ENCODE data around the gene C1QTNF6. TPM values are rescaled to one million over a fixed set of nuclear protein-coding genes. Genes with fewer than 3 reads are reported as not detected.

Gene C1QTNF6
- total RNA-seq, 1 experiment from 2014 or later: 15.2 TPM

DNA sequence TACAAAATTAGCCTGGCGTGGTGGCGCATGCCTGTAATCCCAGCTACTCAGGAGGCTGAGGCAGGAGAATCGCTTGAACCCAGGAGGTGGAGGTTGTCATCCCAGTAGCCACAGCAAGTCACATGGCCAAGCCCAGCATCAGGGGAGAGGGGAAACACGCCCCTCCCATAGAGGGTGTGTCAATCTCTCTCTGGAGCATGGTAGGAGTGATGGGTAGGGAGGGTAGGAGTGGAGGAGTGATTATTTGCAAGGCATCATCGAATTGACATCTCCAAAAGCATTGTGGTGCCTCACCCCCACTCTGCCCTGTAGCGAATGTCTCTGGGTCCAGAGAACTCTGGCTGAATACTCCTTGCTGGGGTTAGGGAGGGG lies 30.3 kb upstream of the C1QTNF6 start:
- H3K36me3 ChIP-seq (ENCODE audit: control insufficient read depth in 1 of 2, insufficient read depth in 2 of 2, low read length in 2 of 2): no peaks in the 10 kb centered on the region
- ChIA-PET POLR2A (no interaction called here), RAD21 (ENCODE audit: low non-redundant PET in 1 of 2, low total read pairs in 2 of 2, uncharacterized antibody in 2 of 2, unreplicated experiment in 2 of 2) (no interaction called here), CTCF (interaction anchor here (1.3 kb wide), 1 partner anchor 19 kb away, joined by 3 read pairs; no protein-coding TSS in a partner anchor)
- no peak overlapping the region for H3K9ac ChIP-seq (ENCODE audit: low read length)
- H3K27ac ChIP-seq (ENCODE audit: low read depth, low read length): no peak overlapping the region
- H3K4me1 ChIP-seq (ENCODE audit: control insufficient read depth in 1 of 2, insufficient read depth in 2 of 2, low read length in 2 of 2): peaks cover 0 to 5% of the 10 kb centered on the region in 2 experiments; a peak in 2 of 4 replicates
- no peaks in the 10 kb centered on the region for H3K79me2 ChIP-seq (ENCODE audit: insufficient read depth, low read length)
- intact Hi-C loops (cut with micrococcal nuclease): no loop called here
- no peaks in the 10 kb centered on the region for H3K9me2 ChIP-seq (ENCODE audit: insufficient read depth)
- no TSS peak for BruUV-seq (replicated peaks)
- no peak overlapping the region for H3K4me3 ChIP-seq (replicated peaks in 1 of 2; ENCODE audit: low read depth in 1 of 2, low read length in 2 of 2)
- H3K27me3 ChIP-seq (ENCODE audit: insufficient read depth, low read length): no peaks in the 10 kb centered on the region
- TF ChIP-seq SP1 (IDR thresholded peaks at IDR 0.05; ENCODE audit: low read depth): no peak
- no peak for TF ChIP-seq JUND (IDR thresholded peaks at IDR 0.05)
- no peak for TF ChIP-seq SIN3A (IDR thresholded peaks at IDR 0.05; ENCODE audit: low read depth)
- no peak for TF ChIP-seq TCF7L2 (IDR thresholded peaks at IDR 0.05; ENCODE audit: borderline replicate concordance, extremely low read depth, insufficient read depth, insufficient read length)
- TF ChIP-seq EZH2phosphoT487 (IDR thresholded peaks at IDR 0.05; ENCODE audit: borderline replicate concordance): no peak
- TF ChIP-seq, protein P1, sequence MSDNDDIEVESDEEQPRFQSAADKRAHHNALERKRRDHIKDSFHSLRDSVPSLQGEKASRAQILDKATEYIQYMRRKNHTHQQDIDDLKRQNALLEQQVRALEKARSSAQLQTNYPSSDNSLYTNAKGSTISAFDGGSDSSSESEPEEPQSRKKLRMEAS (IDR thresholded peaks at IDR 0.05): no peak
- no peak for TF ChIP-seq RAD21 (IDR thresholded peaks at IDR 0.05; ENCODE audit: low read depth)
- no peak for TF ChIP-seq ZFX (IDR thresholded peaks at IDR 0.05)
- TF ChIP-seq CBX3 (IDR thresholded peaks at IDR 0.05; ENCODE audit: low read depth): no peak
- no peak for TF ChIP-seq ZNF274 (IDR thresholded peaks at IDR 0.05; ENCODE audit: low read depth, low read length)
- TF ChIP-seq YY1 (IDR thresholded peaks at IDR 0.05; ENCODE audit: extremely low read depth, insufficient replicate concordance, low read depth, low read length): no peak
- TF ChIP-seq, protein P2, sequence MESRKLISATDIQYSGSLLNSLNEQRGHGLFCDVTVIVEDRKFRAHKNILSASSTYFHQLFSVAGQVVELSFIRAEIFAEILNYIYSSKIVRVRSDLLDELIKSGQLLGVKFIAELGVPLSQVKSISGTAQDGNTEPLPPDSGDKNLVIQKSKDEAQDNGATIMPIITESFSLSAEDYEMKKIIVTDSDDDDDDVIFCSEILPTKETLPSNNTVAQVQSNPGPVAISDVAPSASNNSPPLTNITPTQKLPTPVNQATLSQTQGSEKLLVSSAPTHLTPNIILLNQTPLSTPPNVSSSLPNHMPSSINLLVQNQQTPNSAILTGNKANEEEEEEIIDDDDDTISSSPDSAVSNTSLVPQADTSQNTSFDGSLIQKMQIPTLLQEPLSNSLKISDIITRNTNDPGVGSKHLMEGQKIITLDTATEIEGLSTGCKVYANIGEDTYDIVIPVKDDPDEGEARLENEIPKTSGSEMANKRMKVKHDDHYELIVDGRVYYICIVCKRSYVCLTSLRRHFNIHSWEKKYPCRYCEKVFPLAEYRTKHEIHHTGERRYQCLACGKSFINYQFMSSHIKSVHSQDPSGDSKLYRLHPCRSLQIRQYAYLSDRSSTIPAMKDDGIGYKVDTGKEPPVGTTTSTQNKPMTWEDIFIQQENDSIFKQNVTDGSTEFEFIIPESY (IDR thresholded peaks at IDR 0.05; ENCODE audit: extremely low read depth, insufficient replicate concordance, low read length): no peak
- TF ChIP-seq, protein P3, sequence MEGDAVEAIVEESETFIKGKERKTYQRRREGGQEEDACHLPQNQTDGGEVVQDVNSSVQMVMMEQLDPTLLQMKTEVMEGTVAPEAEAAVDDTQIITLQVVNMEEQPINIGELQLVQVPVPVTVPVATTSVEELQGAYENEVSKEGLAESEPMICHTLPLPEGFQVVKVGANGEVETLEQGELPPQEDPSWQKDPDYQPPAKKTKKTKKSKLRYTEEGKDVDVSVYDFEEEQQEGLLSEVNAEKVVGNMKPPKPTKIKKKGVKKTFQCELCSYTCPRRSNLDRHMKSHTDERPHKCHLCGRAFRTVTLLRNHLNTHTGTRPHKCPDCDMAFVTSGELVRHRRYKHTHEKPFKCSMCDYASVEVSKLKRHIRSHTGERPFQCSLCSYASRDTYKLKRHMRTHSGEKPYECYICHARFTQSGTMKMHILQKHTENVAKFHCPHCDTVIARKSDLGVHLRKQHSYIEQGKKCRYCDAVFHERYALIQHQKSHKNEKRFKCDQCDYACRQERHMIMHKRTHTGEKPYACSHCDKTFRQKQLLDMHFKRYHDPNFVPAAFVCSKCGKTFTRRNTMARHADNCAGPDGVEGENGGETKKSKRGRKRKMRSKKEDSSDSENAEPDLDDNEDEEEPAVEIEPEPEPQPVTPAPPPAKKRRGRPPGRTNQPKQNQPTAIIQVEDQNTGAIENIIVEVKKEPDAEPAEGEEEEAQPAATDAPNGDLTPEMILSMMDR (IDR thresholded peaks at IDR 0.05 in 2 of 3, conservative IDR thresholded peaks at IDR 0.05 in 1 of 3; ENCODE audit: borderline replicate concordance in 1 of 3, insufficient read depth in 1 of 3, low read depth in 2 of 3, low read length in 2 of 3): no peak
- TF ChIP-seq, protein P4, sequence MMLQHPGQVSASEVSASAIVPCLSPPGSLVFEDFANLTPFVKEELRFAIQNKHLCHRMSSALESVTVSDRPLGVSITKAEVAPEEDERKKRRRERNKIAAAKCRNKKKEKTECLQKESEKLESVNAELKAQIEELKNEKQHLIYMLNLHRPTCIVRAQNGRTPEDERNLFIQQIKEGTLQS (IDR thresholded peaks at IDR 0.05): no peak
- no peak for TF ChIP-seq EGR1 (IDR thresholded peaks at IDR 0.05; ENCODE audit: low read depth)
- TF ChIP-seq POLR2A (IDR thresholded peaks at IDR 0.05; ENCODE audit: borderline replicate concordance, extremely low read depth, insufficient read depth, insufficient read length): no peak
- no peak for TF ChIP-seq EZH2 (IDR thresholded peaks at IDR 0.05)
- TF ChIP-seq, protein P5, sequence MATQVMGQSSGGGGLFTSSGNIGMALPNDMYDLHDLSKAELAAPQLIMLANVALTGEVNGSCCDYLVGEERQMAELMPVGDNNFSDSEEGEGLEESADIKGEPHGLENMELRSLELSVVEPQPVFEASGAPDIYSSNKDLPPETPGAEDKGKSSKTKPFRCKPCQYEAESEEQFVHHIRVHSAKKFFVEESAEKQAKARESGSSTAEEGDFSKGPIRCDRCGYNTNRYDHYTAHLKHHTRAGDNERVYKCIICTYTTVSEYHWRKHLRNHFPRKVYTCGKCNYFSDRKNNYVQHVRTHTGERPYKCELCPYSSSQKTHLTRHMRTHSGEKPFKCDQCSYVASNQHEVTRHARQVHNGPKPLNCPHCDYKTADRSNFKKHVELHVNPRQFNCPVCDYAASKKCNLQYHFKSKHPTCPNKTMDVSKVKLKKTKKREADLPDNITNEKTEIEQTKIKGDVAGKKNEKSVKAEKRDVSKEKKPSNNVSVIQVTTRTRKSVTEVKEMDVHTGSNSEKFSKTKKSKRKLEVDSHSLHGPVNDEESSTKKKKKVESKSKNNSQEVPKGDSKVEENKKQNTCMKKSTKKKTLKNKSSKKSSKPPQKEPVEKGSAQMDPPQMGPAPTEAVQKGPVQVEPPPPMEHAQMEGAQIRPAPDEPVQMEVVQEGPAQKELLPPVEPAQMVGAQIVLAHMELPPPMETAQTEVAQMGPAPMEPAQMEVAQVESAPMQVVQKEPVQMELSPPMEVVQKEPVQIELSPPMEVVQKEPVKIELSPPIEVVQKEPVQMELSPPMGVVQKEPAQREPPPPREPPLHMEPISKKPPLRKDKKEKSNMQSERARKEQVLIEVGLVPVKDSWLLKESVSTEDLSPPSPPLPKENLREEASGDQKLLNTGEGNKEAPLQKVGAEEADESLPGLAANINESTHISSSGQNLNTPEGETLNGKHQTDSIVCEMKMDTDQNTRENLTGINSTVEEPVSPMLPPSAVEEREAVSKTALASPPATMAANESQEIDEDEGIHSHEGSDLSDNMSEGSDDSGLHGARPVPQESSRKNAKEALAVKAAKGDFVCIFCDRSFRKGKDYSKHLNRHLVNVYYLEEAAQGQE (IDR thresholded peaks at IDR 0.05; ENCODE audit: low read depth): no peak
- H3K9me3 ChIP-seq (ENCODE audit: control insufficient read depth in 1 of 2, insufficient read depth in 1 of 2, low read depth in 1 of 2, low read length in 2 of 2): peaks cover 0 to 6% of the 10 kb centered on the region in 2 experiments; a peak in 1 of 4 replicates
- H2AFZ ChIP-seq (ENCODE audit: low read depth, low read length, poor library complexity, severe bottlenecking): no peak overlapping the region
- no peak overlapping the region for H3K4me2 ChIP-seq (ENCODE audit: low read length)
- no peak for DNase-seq (ENCODE audit: low read depth, low spot score)
- no peak for ATAC-seq
- H4K20me1 ChIP-seq (ENCODE audit: insufficient read depth): no peaks in the 10 kb centered on the region

Data from HCT116 (cell line).